ENCODE measurements around the gene PXDN.

Gene PXDN

DNA sequence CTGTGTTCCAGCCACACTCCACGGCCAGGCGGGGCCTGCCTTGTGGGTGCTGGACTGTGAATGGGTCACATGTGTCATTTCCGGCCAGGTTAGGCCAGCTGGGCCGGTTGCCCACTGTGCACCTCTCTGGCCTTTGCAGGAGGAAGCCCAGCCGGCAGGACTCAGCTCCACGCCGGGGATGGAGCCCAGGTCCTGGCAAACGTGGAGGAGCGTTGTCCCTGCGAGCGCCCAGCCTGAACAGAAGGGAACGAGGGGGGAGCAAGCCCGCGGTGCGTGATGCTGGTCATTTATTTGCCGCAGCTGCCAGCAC lies 152.9 kb downstream of the PXDN start:
- H4K20me1 ChIP-seq (ENCODE audit: insufficient read depth, low read length) = no peaks in the 10 kb centered on the region
- no peak for ATAC-seq (ENCODE audit: insufficient read depth, low read depth)
- H2AFZ ChIP-seq (ENCODE audit: low read depth, low read length) = no peak overlapping the region
- no peaks in the 10 kb centered on the region for H3K9me3 ChIP-seq (ENCODE audit: insufficient read depth, low read length, severe bottlenecking)
- no peak for DNase-seq
- no peak overlapping the region for H3K4me3 ChIP-seq (ENCODE audit: low read depth in 1 of 2, low read length in 2 of 2)
- no peak overlapping the region for H3K9ac ChIP-seq (ENCODE audit: low read depth, low read length)
- no peaks in the 10 kb centered on the region for H3K27me3 ChIP-seq (ENCODE audit: insufficient read depth, low read length, poor library complexity)
- no peaks in the 10 kb centered on the region for H3K4me1 ChIP-seq (ENCODE audit: insufficient read depth, low read length)
- no peak for TF ChIP-seq EZH2 (IDR thresholded peaks at IDR 0.05; ENCODE audit: borderline replicate concordance, low read depth, low read length, severe bottlenecking)
- TF ChIP-seq, protein P1, sequence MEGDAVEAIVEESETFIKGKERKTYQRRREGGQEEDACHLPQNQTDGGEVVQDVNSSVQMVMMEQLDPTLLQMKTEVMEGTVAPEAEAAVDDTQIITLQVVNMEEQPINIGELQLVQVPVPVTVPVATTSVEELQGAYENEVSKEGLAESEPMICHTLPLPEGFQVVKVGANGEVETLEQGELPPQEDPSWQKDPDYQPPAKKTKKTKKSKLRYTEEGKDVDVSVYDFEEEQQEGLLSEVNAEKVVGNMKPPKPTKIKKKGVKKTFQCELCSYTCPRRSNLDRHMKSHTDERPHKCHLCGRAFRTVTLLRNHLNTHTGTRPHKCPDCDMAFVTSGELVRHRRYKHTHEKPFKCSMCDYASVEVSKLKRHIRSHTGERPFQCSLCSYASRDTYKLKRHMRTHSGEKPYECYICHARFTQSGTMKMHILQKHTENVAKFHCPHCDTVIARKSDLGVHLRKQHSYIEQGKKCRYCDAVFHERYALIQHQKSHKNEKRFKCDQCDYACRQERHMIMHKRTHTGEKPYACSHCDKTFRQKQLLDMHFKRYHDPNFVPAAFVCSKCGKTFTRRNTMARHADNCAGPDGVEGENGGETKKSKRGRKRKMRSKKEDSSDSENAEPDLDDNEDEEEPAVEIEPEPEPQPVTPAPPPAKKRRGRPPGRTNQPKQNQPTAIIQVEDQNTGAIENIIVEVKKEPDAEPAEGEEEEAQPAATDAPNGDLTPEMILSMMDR (IDR thresholded peaks at IDR 0.05; ENCODE audit: borderline replicate concordance, extremely low read depth, low read length, poor library complexity, severe bottlenecking) = no peak
- H3K36me3 ChIP-seq (ENCODE audit: insufficient read depth, low read length) = no peaks in the 10 kb centered on the region
- no peak overlapping the region for H3K27ac ChIP-seq (ENCODE audit: low read length)
- no peak overlapping the region for H3K4me2 ChIP-seq (ENCODE audit: insufficient read depth, low read length)
- no peaks in the 10 kb centered on the region for H3K79me2 ChIP-seq (ENCODE audit: insufficient read depth, low read length)

DNA sequence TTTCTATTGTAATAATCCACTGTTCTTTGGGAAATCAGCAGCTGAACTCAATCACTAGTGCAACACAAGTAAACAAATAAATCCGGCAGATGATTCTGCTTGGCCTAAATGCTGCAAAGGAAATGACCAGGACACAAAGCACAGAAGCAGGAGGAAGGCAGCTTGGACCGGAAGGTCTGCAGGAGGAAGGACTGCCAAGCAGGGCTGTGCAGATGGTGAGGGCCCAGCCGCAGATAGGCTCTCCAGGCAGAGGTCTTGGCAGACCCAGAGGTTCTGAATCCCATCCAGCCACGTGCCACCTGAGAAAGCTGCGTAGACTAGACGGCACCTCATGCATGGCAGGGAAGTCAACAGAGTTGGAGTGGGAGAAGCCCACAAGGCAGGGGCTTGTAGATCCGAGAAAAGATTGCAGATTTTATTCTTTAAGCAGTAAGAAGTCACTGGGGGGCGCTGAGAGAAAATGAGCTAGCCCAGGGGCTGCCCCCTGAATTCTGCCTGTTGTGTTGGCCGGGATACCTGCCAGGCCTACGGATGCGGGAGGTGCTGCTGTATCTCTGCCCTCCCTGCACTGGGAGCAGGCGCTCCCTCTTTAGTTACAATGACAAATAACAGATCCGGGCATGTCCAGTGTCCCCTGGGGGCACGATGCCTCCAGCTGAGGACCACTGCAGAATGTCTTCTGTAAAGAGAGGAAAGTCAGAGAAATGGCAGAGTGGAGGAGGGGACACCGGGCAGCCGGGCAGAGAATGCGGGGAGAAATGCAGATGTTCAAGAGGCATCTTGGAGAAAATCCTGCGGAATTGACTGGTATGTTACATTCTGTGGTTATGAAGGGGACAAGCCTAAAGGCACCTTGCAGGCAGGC lies 153.5 kb downstream of the PXDN start:
- no peaks in the 10 kb centered on the region for H3K9me3 ChIP-seq (ENCODE audit: insufficient read depth, low read length, severe bottlenecking)
- no peak overlapping the region for H3K4me2 ChIP-seq (ENCODE audit: insufficient read depth, low read length)
- no peaks in the 10 kb centered on the region for H4K20me1 ChIP-seq (ENCODE audit: insufficient read depth, low read length)
- H3K79me2 ChIP-seq (ENCODE audit: insufficient read depth, low read length) = no peaks in the 10 kb centered on the region
- TF ChIP-seq, protein P1 (IDR thresholded peaks at IDR 0.05; ENCODE audit: borderline replicate concordance, extremely low read depth, low read length, poor library complexity, severe bottlenecking) = no peak
- TF ChIP-seq EZH2 (IDR thresholded peaks at IDR 0.05; ENCODE audit: borderline replicate concordance, low read depth, low read length, severe bottlenecking) = no peak
- H2AFZ ChIP-seq (ENCODE audit: low read depth, low read length) = no peak overlapping the region
- no peak overlapping the region for H3K27ac ChIP-seq (ENCODE audit: low read length)
- no peak for ATAC-seq (ENCODE audit: insufficient read depth, low read depth)
- H3K9ac ChIP-seq (ENCODE audit: low read depth, low read length) = no peak overlapping the region
- DNase-seq = no peak
- no peaks in the 10 kb centered on the region for H3K27me3 ChIP-seq (ENCODE audit: insufficient read depth, low read length, poor library complexity)
- no peaks in the 10 kb centered on the region for H3K36me3 ChIP-seq (ENCODE audit: insufficient read depth, low read length)
- H3K4me1 ChIP-seq (ENCODE audit: insufficient read depth, low read length) = no peaks in the 10 kb centered on the region
- no peak overlapping the region for H3K4me3 ChIP-seq (ENCODE audit: low read depth in 1 of 2, low read length in 2 of 2)

- Histone ChIP-seq H2AFZ (ENCODE audit: low read depth, low read length) (no peak overlapping the region), H3K4me2 (ENCODE audit: insufficient read depth, low read length) (no peak overlapping the region), H3K9me3 (ENCODE audit: insufficient read depth, low read length, severe bottlenecking) (no peaks in the 10 kb centered on the region), H3K27ac (ENCODE audit: low read length) (no peak overlapping the region), H3K9ac (ENCODE audit: low read depth, low read length) (no peak overlapping the region), H3K27me3 (ENCODE audit: insufficient read depth, low read length, poor library complexity) (no peaks in the 10 kb centered on the region), H3K4me1 (ENCODE audit: insufficient read depth, low read length) (no peaks in the 10 kb centered on the region), H3K79me2 (ENCODE audit: insufficient read depth, low read length) (no peaks in the 10 kb centered on the region), H4K20me1 (ENCODE audit: insufficient read depth, low read length) (no peaks in the 10 kb centered on the region; the same call in 1 of the 2 replicates), H3K4me3 (ENCODE audit: low read depth in 1 of 2, low read length in 2 of 2) (no peak overlapping the region), H3K36me3 (ENCODE audit: insufficient read depth, low read length) (no peaks in the 10 kb centered on the region)
- TF ChIP-seq EZH2 (IDR thresholded peaks at IDR 0.05; ENCODE audit: borderline replicate concordance, low read depth, low read length, severe bottlenecking) = no peak
- TF ChIP-seq, protein P1 (IDR thresholded peaks at IDR 0.05; ENCODE audit: borderline replicate concordance, extremely low read depth, low read length, poor library complexity, severe bottlenecking) = no peak
- no peak for ATAC-seq (ENCODE audit: insufficient read depth, low read depth)
- DNase-seq = no peak
Measured at GRCh38 chr2:1588978-1589621, 155.2 kb downstream of the PXDN start.
